GM19328 (cell line): ENCODE data around the gene TMEM240.

Experiments used
- ATAC-seq: cut with Tn5 transposase; IDR thresholded peaks from one replicate; pipeline ENCODE4 v1.9.1; 2021; ENCODE audit warnings: mild to moderate bottlenecking, moderate library complexity; ENCODE audit not compliant: unreplicated experiment

The TMEM240 gene

GRCh38 chr1:1540090-1540817, at the start of gene TMEM240:
TMEM240 (minus strand) TSS chr1:1540624; CDS start chr1:1540346, 278 bp downstream.
- ATAC-seq = no peak

- ATAC-seq = no peak
Observed at GRCh38 chr1:1583347-1584010, 43.1 kb upstream of the TMEM240 start.

DNA sequence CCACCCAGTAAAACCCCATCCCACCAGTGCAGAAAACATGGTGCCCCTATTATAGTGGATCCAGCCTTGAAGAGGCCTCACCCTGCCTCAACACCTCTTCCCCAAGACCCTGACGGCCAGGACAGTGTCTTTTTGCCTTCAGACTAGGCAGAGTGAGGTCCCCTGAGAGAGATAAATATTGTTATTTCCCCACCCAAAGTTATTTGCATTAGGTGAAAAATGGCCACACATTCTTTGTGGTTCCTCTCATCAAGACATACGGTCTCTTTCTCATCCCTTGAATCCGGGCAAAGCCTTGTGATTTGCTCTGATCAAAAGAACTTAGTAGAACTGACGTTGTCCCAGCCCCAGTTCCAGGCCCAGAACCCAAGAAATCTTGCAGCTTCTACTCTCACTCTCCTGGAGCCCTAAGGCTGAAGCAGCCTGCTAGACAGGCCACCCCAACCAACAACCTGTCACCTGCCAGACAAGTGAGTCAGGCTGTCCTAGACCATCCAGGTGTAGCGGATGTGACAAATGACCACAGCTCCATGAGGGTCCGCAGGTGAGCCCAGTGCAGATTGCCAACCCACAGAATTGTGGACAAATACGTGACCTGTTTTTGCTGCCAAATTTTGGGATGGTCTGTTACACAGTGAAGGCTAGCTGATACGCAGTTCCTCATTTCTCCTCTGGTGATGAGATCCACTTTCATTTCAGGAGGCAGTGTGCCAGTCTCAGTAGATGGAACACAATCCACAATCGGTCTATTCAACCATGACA, 42.3 kb upstream of the TMEM240 start:
- ATAC-seq = no peak

GRCh38 chr1:1578371-1578940, 38.0 kb upstream of the TMEM240 start:
- no peak for ATAC-seq

DNA sequence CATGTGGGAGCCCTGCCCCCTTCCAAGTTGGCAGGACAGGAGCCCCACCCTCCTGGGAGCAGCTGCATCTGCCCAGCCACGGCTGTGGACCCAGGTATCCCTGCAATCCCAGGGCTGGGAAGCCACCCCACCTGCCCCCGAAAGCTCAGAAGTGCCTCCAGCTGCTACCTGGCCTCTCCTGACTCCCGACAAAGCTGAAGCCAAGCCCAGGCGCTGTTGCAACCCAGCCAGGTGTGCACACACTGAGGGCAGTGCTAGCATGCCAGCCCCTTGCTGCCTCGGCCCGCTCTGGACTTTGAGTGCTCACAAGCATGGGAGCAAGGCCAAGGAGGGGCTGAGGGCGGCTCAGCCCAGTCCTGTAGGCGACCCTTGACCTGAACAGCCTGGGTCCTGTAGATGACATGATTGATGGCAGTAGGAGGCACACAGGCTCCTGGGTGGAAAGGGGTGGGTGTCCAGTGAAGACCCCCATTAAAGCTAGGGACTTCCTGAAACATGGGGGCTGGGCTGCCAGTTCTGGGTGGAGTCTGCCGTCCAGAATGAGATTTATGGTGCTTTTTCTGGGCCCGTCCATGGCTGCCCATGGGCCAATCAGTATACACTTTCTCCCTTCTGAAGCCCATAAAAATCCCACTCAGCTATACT, 37.1 kb upstream of the TMEM240 start:
- no peak for ATAC-seq

DNA sequence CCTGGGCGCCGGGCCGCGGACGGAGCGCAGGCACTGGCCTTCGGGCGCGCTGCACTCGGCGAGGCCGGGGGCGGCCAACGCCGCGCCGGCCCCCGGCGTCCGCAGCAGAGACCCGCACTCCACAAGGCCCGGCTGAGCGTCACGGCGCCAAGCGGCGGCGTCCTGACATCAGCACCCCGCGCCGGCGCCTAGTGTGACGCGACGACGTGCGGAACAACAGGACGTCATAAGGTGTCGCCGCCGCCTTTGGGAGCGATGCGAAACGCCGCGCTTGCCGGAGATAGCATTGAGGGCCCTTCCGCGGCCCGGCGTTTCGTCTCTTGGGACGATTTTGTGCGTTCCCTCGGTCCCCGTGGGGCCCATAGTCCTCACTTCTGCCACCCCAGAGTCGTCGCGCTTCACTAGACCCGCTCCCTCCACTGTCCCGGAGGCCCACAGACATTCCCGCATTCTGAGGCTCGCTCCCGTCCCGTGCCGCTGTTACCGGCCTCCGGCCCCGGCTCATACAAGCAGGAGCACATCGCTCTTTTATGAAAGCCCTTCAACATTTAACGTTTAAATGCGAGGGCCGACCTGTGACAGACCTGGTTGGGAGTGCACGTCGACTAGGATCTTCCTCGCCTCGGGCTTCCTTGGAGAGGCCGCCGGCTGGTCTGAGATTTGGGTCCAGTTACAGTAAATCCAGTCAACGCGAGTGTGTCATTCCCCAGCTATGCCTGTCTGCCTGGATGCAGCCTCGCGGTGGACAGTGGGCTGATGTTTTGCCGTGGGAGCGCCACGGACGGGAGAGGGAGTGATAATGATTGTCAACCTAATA, 34.5 kb upstream of the TMEM240 start, which contains the start of gene SSU72:
Gene SSU72, minus strand, starts transcription at position 143 of the 817 bp plus-strand sequence. CDS start 306 bp downstream, outside the sequence.
- peak; percentile 81 for ATAC-seq

GRCh38 chr1:1573843-1574720, 33.7 kb upstream of the TMEM240 start:
- ATAC-seq = peak; percentile 58

DNA sequence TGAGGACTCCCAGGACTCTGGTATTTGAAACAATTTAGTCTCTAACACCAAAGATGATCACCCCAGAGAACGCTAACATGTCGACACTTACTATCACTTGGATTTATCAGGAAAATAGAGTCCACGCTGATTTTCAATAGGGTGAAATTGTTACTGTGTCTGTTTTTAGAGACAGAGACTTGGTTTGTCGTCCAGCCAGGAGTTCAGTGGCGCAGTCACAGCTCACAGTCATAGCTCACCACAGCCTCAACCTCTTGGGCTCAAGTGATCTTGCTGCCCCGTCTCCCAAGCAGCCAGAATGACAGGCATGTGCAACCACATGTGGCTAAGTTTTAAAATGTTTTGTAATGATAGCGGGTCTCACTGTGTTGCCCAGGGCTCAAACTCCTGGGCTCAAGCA, 28.9 kb upstream of the TMEM240 start:
- ATAC-seq = no peak

DNA sequence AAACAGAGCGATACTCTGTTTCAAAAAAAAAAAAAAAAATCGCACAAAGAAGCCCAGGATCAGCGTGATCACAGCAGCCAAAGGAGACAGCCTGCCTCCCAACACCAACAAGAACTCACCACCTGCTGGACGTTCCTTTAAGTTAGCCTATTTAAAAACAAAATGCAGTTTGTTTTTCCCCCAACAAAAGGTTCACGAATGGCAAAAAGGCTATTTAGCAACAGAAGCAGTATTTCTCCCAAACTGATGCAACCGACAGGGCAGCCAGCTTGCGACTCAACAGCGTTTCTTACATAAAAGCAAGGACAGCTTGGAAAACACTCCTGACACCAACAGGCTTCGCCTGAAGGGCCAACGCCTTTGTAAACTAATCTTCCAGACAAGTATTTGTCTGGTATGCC, 27.5 kb upstream of the TMEM240 start:
- no peak for ATAC-seq

- ATAC-seq = no peak
Observed at GRCh38 chr1:1567152-1567875, 26.9 kb upstream of the TMEM240 start.

DNA sequence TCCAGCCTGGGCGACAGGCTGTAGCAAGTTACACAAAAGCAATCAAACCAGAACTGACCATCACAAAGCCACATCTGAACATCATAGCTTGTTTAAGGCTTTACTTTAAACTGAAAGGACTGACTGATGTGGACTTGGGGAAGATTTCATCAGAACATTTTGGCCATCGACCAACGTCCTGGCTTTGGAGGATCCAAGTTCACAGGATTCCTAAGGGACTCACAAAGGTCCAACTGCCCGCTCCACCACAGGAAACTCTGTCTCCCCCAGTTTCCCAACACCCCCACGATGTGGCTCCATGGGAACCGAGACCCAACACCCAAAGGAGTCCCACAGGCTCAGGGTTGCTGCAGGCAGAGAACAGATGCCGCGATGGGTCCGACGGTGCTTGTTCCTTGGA, 24.9 kb upstream of the TMEM240 start:
- no peak for ATAC-seq

- no peak for ATAC-seq
Observed at GRCh38 chr1:1564268-1564667, 23.8 kb upstream of the TMEM240 start.

GRCh38 chr1:1563688-1564087, 23.3 kb upstream of the TMEM240 start:
- no peak for ATAC-seq

- no peak for ATAC-seq
Observed at GRCh38 chr1:1562556-1563195, 22.3 kb upstream of the TMEM240 start.

GRCh38 chr1:1561801-1562470, 21.5 kb upstream of the TMEM240 start:
- no peak for ATAC-seq

DNA sequence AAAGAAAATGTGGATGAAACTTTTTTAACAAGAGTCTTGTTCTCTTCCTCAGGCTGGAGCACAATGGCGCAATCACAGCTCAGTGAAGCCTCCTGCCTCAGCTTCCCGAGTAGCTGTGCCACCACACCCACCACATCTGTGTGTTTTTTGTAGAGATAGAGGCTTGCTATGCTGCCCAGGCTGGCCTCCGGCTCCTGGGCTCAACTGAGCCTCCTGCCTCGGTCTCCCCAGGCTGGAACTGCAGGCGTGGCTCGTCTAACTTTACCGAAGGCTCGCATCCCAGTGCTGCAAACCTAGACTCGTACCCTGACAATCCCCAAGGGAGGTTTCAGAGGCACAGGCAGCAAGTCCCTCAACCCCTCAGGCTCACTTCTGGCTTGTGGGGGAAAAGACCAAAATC, 19.8 kb upstream of the TMEM240 start:
- no peak for ATAC-seq

DNA sequence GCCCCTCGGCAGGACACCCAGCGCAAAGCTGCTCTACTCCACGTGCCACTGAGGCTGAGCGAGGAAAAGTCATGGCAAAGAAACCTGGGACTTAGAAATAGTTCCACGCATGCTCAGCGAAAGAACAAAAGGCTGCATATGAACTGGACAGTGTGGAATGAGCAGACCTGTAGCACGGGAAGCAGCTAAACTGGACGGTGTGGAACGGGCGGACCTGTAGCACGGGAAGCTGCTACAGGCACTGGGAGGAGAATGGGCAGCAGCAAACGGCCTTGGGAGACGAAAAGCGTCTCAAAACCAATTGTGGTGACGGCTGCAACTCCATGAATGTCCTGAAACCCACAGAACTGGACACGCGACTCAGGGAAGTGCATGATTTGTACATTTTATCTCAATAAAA, 18.6 kb upstream of the TMEM240 start:
- no peak for ATAC-seq
